Amniotic stem cell (primary cell): ENCODE measurements around the gene PKN1.
"Not testable (repeated sequence)": the region's sequence is repeated elsewhere in the genome, so short reads cannot be mapped to it uniquely, and the experiment has no call there.

Experiments used
- DNase-seq: peaks from one replicate; lab custom pipeline; 2025; lab: John Stamatoyannopoulos, UW

PKN1 gene

GRCh38 chr19:14487370-14488125, 54.4 kb downstream of the PKN1 start:
- DNase-seq, result no peak

GRCh38 chr19:14492756-14493337, 59.7 kb downstream of the PKN1 start:
- DNase-seq, result no peak

- no peak for DNase-seq
Observed at GRCh38 chr19:14494411-14494810, 61.3 kb downstream of the PKN1 start.

- DNase-seq, result no peak
Observed at GRCh38 chr19:14494910-14495671, 62.0 kb downstream of the PKN1 start.

GRCh38 chr19:14495672-14496028, 62.5 kb downstream of the PKN1 start:
- no peak for DNase-seq

GRCh38 chr19:14496029-14496833, 63.1 kb downstream of the PKN1 start, which contains the start of gene GIPC1:
TSS of gene GIPC1 (minus strand) at chr19:14496127. CDS start at chr19:14482976, 13,151 bp downstream.
- DNase-seq, result peak; percentile 98

- DNase-seq, result no peak
Observed at GRCh38 chr19:14496834-14497227, 63.7 kb downstream of the PKN1 start.

- no peak for DNase-seq
Observed at GRCh38 chr19:14497228-14497921, 64.3 kb downstream of the PKN1 start.

GRCh38 chr19:14502334-14503092, 69.4 kb downstream of the PKN1 start:
- no peak for DNase-seq

- DNase-seq, result no peak
Observed at GRCh38 chr19:14503285-14503684, 70.2 kb downstream of the PKN1 start.

- DNase-seq, result not testable (repeated sequence)
Observed at GRCh38 chr19:14504575-14504974, 71.5 kb downstream of the PKN1 start.

- peak; percentile 34 for DNase-seq
Observed at GRCh38 chr19:14505488-14506239, 72.6 kb downstream of the PKN1 start.

GRCh38 chr19:14507704-14508542, 74.8 kb downstream of the PKN1 start:
- no peak for DNase-seq

GRCh38 chr19:14510311-14511228, 77.5 kb downstream of the PKN1 start:
- no peak for DNase-seq

- DNase-seq, result no peak
Observed at GRCh38 chr19:14511229-14511593, 78.1 kb downstream of the PKN1 start.

- DNase-seq, result no peak
Observed at GRCh38 chr19:14512406-14512961, 79.4 kb downstream of the PKN1 start.

- no peak for DNase-seq
Observed at GRCh38 chr19:14514215-14514863, 81.2 kb downstream of the PKN1 start.
